ENCODE data around the gene TUBD1.
"Not testable (repeated sequence)": the region's sequence is repeated elsewhere in the genome, so short reads cannot be mapped to it uniquely, and the experiment has no call there.

TUBD1 gene
- total RNA-seq, result 11.1 to 30.5 (median 20.2) reads per million in 4 experiments

- DNase-seq, result peak; percentile 94
These were observed at the start of gene TUBD1, which contains the start of gene RPS6KB1 for GRCh38 chr17:59892924-59893675. TUBD1 (minus strand) TSS chr17:59892943; CDS start chr17:59891002, 1,941 bp downstream. RPS6KB1 (plus strand) TSS chr17:59893121; CDS start chr17:59893185, 64 bp downstream.

GRCh38 chr17:59941131-59941530 lies 48.4 kb upstream of the TUBD1 start:
- DNase-seq, result no peak

GRCh38 chr17:59940697-59941096 lies 48.0 kb upstream of the TUBD1 start:
- not testable (repeated sequence) for DNase-seq

GRCh38 chr17:59933317-59933716 lies 40.6 kb upstream of the TUBD1 start:
- DNase-seq, result not testable (repeated sequence)

GRCh38 chr17:59930768-59931167 lies 38.0 kb upstream of the TUBD1 start:
- DNase-seq, result not testable (repeated sequence)

GRCh38 chr17:59930121-59930520 lies 37.4 kb upstream of the TUBD1 start:
- DNase-seq, result not testable (repeated sequence)

- not testable (repeated sequence) for DNase-seq
These were observed 27.9 kb upstream of the TUBD1 start for GRCh38 chr17:59920637-59921036.

GRCh38 chr17:59916446-59916845 lies 23.7 kb upstream of the TUBD1 start:
- DNase-seq, result no peak

- no peak for DNase-seq
These were observed 21.6 kb upstream of the TUBD1 start for GRCh38 chr17:59914274-59914854.

- DNase-seq, result no peak
These were observed 14.7 kb upstream of the TUBD1 start for GRCh38 chr17:59907467-59907866.

GRCh38 chr17:59903455-59903854 lies 10.7 kb upstream of the TUBD1 start:
- DNase-seq, result no peak

GRCh38 chr17:59901604-59902003 lies 8.9 kb upstream of the TUBD1 start:
- DNase-seq, result no peak

GRCh38 chr17:59899099-59899498 lies 6.4 kb upstream of the TUBD1 start:
- no peak for DNase-seq

GRCh38 chr17:59897090-59897489 lies 4.3 kb upstream of the TUBD1 start:
- no peak for DNase-seq

- DNase-seq, result no peak
These were observed 945 bp upstream of the TUBD1 start for GRCh38 chr17:59893676-59894100.

GRCh38 chr17:59892251-59892923 lies 356 bp downstream of the TUBD1 start:
- no peak for DNase-seq

- DNase-seq, result no peak
These were observed 2.0 kb downstream of the TUBD1 start for GRCh38 chr17:59890720-59891119.

GRCh38 chr17:59888145-59888750 lies 4.5 kb downstream of the TUBD1 start:
- DNase-seq, result no peak

GRCh38 chr17:59884861-59885260 lies 7.9 kb downstream of the TUBD1 start:
- DNase-seq, result no peak

- no peak for DNase-seq
These were observed 14.1 kb downstream of the TUBD1 start for GRCh38 chr17:59878624-59879023.

- DNase-seq, result no peak
These were observed 14.8 kb downstream of the TUBD1 start for GRCh38 chr17:59877965-59878364.

- no peak for DNase-seq
These were observed 16.6 kb downstream of the TUBD1 start for GRCh38 chr17:59876107-59876506.

GRCh38 chr17:59874376-59874775 lies 18.4 kb downstream of the TUBD1 start:
- DNase-seq, result no peak
